GM19025 (cell line): Measurements from ENCODE around the gene SCARF2.

Experiments
- ATAC-seq: cut with Tn5 transposase; IDR thresholded peaks from one replicate; pipeline ENCODE4 v1.9.1; 2021; ENCODE audit warnings: mild to moderate bottlenecking, low read depth, moderate library complexity; ENCODE audit not compliant: unreplicated experiment

Gene SCARF2

GRCh38 chr22:20440637-20441591 is 3.3 kb upstream of the SCARF2 start:
- ATAC-seq, result no peak

- ATAC-seq, result no peak
Observed at GRCh38 chr22:20439928-20440575, 2.4 kb upstream of the SCARF2 start.

GRCh38 chr22:20439556-20439927 is 1.9 kb upstream of the SCARF2 start:
- ATAC-seq, result no peak

GRCh38 chr22:20438678-20439492 is 1.3 kb upstream of the SCARF2 start:
- ATAC-seq, result no peak

GRCh38 chr22:20438427-20438677 is 727 bp upstream of the SCARF2 start:
- no peak for ATAC-seq

GRCh38 chr22:20436768-20437612 is 635 bp downstream of the SCARF2 start:
- no peak for ATAC-seq

GRCh38 chr22:20436307-20436767 is 1.3 kb downstream of the SCARF2 start:
- ATAC-seq, result no peak

- ATAC-seq, result no peak
Observed at GRCh38 chr22:20435436-20436306, 2.0 kb downstream of the SCARF2 start.

GRCh38 chr22:20434773-20435172 is 2.9 kb downstream of the SCARF2 start:
- ATAC-seq, result no peak

- ATAC-seq, result no peak
Observed at GRCh38 chr22:20434264-20434751, 3.3 kb downstream of the SCARF2 start.

GRCh38 chr22:20433686-20434241 is 3.9 kb downstream of the SCARF2 start:
- no peak for ATAC-seq

- no peak for ATAC-seq
Observed at GRCh38 chr22:20433191-20433590, 4.4 kb downstream of the SCARF2 start.

- ATAC-seq, result no peak
Observed at GRCh38 chr22:20432244-20432686, 5.4 kb downstream of the SCARF2 start.

GRCh38 chr22:20431511-20432192 is 6.0 kb downstream of the SCARF2 start:
- no peak for ATAC-seq

- no peak for ATAC-seq
Observed at GRCh38 chr22:20430720-20431510, 6.7 kb downstream of the SCARF2 start.

- ATAC-seq, result no peak
Observed at GRCh38 chr22:20430101-20430719, 7.4 kb downstream of the SCARF2 start.
